ENCODE measurements around the gene PRELID3B. TPM values are rescaled to one million over a fixed set of nuclear protein-coding genes. Genes with fewer than 3 reads are reported as not detected.
A peak's percentile ranks its signal among the peaks of the same experiment; 100 is the strongest.

Gene PRELID3B
- total RNA-seq, 2 experiments from 2014 or later, result 57.3 to 65.7 TPM

- no peak for DNase-seq
- peaks cover 2% of the 10 kb centered on the region for H3K4me1 Mint-ChIP-seq
- no peaks in the 10 kb centered on the region for H3K27me3 Mint-ChIP-seq
- no peaks in the 10 kb centered on the region for H3K9me3 Mint-ChIP-seq
- H3K27ac Mint-ChIP-seq, result no peak overlapping the region
- ATAC-seq (ENCODE audit: low read depth), result no peak
- no peak overlapping the region for H3K4me3 Mint-ChIP-seq
- POLR2A ChIA-PET, result interaction anchor here (1.0 kb wide), 1 partner anchor 12 kb away, joined by 4 read pairs; no protein-coding TSS in a partner anchor
- peaks cover 21% of the 10 kb centered on the region for H3K36me3 Mint-ChIP-seq
These were observed 51.7 kb downstream of the PRELID3B start for GRCh38 chr20:58990651-58991445.

- H3K4me1 Mint-ChIP-seq, result peaks cover 8% of the 10 kb centered on the region
- H3K27ac Mint-ChIP-seq, result no peak overlapping the region
- ATAC-seq (ENCODE audit: low read depth) (no peak), DNase-seq (no peak)
- H3K4me3 Mint-ChIP-seq, result no peak overlapping the region
- no peaks in the 10 kb centered on the region for H3K27me3 Mint-ChIP-seq
- H3K9me3 Mint-ChIP-seq, result no peaks in the 10 kb centered on the region
- POLR2A ChIA-PET, result no interaction called here
- H3K36me3 Mint-ChIP-seq, result peaks cover 12% of the 10 kb centered on the region
These were observed 53.4 kb downstream of the PRELID3B start for GRCh38 chr20:58989196-58989595.

- POLR2A ChIA-PET, result no interaction called here
- Mint-ChIP-seq H3K36me3 (peaks cover 14% of the 10 kb centered on the region), H3K4me3 (no peak overlapping the region), H3K27me3 (no peaks in the 10 kb centered on the region), H3K4me1 (peaks cover 15% of the 10 kb centered on the region), H3K9me3 (no peaks in the 10 kb centered on the region), H3K27ac (no peak overlapping the region)
- ATAC-seq (ENCODE audit: low read depth) (no peak), DNase-seq (no peak)
These were observed 54.1 kb downstream of the PRELID3B start for GRCh38 chr20:58988565-58988882.

GRCh38 chr20:58987790-58988564 is 54.6 kb downstream of the PRELID3B start:
- Mint-ChIP-seq H3K27ac (peak overlapping the region; percentile 79), H3K9me3 (no peaks in the 10 kb centered on the region), H3K4me1 (peaks cover 15% of the 10 kb centered on the region), H3K27me3 (no peaks in the 10 kb centered on the region), H3K4me3 (no peak overlapping the region), H3K36me3 (peaks cover 14% of the 10 kb centered on the region)
- ATAC-seq (ENCODE audit: low read depth), result no peak
- POLR2A ChIA-PET, result no interaction called here
- DNase-seq, result no peak

- no peak for DNase-seq
- H3K27me3 Mint-ChIP-seq, result no peaks in the 10 kb centered on the region
- no peak overlapping the region for H3K27ac Mint-ChIP-seq
These were observed 55.5 kb downstream of the PRELID3B start for GRCh38 chr20:58986968-58987517.

GRCh38 chr20:58986286-58986967 is 56.2 kb downstream of the PRELID3B start:
- POLR2A ChIA-PET, result interaction anchor here (0.7 kb wide), 1 partner anchor 31 kb away, joined by 4 read pairs; no protein-coding TSS in a partner anchor
- Mint-ChIP-seq H3K9me3 (no peaks in the 10 kb centered on the region), H3K4me3 (no peak overlapping the region), H3K27ac (no peak overlapping the region), H3K27me3 (no peaks in the 10 kb centered on the region), H3K4me1 (peaks cover 23% of the 10 kb centered on the region), H3K36me3 (peaks cover 8% of the 10 kb centered on the region)
- no peak for ATAC-seq (ENCODE audit: low read depth)
- DNase-seq, result no peak

More at GRCh38 chr20:58986968-58987517, 55.5 kb downstream of the PRELID3B start:
- H3K9me3 Mint-ChIP-seq, result no peaks in the 10 kb centered on the region
- POLR2A ChIA-PET, result no interaction called here
- no peak for ATAC-seq (ENCODE audit: low read depth)
- H3K36me3 Mint-ChIP-seq, result peaks cover 8% of the 10 kb centered on the region
- H3K4me3 Mint-ChIP-seq, result no peak overlapping the region
- H3K4me1 Mint-ChIP-seq, result peaks cover 22% of the 10 kb centered on the region

GRCh38 chr20:58985656-58986055 is 56.9 kb downstream of the PRELID3B start:
- Mint-ChIP-seq H3K36me3 (peaks cover 6% of the 10 kb centered on the region), H3K27me3 (no peaks in the 10 kb centered on the region), H3K4me3 (no peak overlapping the region), H3K4me1 (peaks cover 23% of the 10 kb centered on the region), H3K9me3 (no peaks in the 10 kb centered on the region), H3K27ac (no peak overlapping the region)
- ATAC-seq (ENCODE audit: low read depth) (no peak), DNase-seq (no peak)
- POLR2A ChIA-PET, result no interaction called here

GRCh38 chr20:58984691-58985090 is 57.9 kb downstream of the PRELID3B start:
- Mint-ChIP-seq H3K9me3 (no peaks in the 10 kb centered on the region), H3K36me3 (peaks cover 6% of the 10 kb centered on the region), H3K4me3 (no peak overlapping the region), H3K4me1 (peaks cover 23% of the 10 kb centered on the region), H3K27ac (no peak overlapping the region), H3K27me3 (no peaks in the 10 kb centered on the region)
- POLR2A ChIA-PET, result interaction anchor here (0.8 kb wide), 1 partner anchor 8 kb away, joined by 3 read pairs; no protein-coding TSS in a partner anchor
- DNase-seq (no peak), ATAC-seq (ENCODE audit: low read depth) (no peak)

Other genes with a start within 250 kb of the PRELID3B start
- 1 to 10 TPM; 1.0 to 1.6 TPM for gene GNAS-AS1, start 191.9 kb downstream of the PRELID3B start, total RNA-seq
- 100 to 1,000 TPM; 912 to 979 TPM for gene GNAS, start 190.1 kb downstream of the PRELID3B start, total RNA-seq
- 10 to 100 TPM; 71.7 to 76.4 TPM for gene NELFCD, start 61.5 kb downstream of the PRELID3B start, total RNA-seq
- gene CTSZ, start 35.5 kb downstream of the PRELID3B start, total RNA-seq, result 10 to 100 TPM; 48.9 to 49.2 TPM
- not detected for gene TUBB1, start 23.4 kb downstream of the PRELID3B start, total RNA-seq
- gene ATP5F1E, start 10.5 kb downstream of the PRELID3B start, total RNA-seq, result 10 to 100 TPM; 81.1 to 87.3 TPM
- gene ZNF831, start 121.0 kb upstream of the PRELID3B start, total RNA-seq, result 10 to 100 TPM; 15.9 to 16.3 TPM

Data from activated naive CD8-positive, alpha-beta T cell treated with anti-CD3 and anti-CD28 coated beads, Interleukin-2, amount 10 ng/mL, durations not matched to agents 7 days and 5 days (primary cell).